ENCODE results near the gene AJUBA.
"Not testable (repeated sequence)": the region's sequence is repeated elsewhere in the genome, so short reads cannot be mapped to it uniquely, and the experiment has no call there.

The AJUBA gene

DNA sequence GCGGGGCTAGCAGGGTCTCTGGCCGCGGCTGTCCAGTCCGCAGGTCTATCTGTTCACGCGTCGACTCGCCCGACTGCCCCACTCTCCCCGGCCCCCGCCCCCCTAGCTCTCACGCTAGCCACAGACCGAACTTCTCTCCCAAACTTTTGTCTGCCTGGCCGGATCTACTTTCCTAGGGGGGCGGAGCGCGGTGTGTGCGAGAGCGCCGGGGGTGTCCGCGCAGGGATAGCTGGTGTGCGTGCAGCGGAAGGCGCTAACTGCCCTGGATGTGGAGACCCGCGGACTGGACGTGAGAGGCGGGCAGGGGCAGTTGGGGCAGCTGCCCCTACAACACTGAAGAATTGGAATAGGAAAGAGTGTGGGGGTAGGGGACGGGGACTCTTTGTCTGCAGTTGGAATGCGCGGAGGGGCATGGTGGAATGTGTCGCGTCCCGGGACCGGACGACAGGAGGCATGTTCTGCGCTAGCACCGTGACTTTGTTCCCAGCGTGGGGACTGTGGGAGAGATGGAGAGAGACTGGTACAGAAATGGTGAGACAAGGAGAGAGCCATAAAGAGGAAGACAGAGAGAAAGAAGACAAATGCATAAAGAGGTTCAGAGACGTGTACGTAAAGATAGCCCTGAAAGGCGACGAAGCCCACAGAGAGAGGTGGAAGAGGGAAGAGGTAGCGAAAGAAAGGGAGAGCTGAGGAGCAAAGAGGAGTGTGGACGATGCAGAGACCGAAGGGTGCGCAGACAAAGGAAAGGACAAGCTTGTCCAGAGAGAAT, at the start of gene AJUBA:
Gene AJUBA (minus strand): TSS at position 75 of the 769 bp plus-strand sequence. CDS start 285 bp downstream, outside the sequence.
- peak; percentile 53 for DNase-seq

DNA sequence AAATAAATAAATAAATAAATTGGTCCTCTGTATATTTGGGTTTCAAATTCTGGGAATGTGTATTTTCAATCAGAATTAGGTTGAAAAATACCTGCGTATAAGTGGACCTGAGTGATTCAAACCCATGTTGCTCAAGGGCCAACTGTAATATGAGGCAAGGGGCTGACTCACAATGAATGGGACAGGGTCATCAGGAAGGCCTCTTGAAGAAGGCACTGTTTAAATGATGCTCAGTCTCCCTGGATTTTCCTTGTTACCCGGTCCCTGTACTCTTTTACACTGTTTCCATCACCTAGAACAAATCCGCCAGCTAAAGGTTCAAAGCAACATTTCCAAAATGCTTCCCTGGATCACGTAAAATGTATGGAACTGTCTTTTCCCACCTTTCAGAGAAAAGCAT, 48.6 kb upstream of the AJUBA start:
- no peak for DNase-seq

DNA sequence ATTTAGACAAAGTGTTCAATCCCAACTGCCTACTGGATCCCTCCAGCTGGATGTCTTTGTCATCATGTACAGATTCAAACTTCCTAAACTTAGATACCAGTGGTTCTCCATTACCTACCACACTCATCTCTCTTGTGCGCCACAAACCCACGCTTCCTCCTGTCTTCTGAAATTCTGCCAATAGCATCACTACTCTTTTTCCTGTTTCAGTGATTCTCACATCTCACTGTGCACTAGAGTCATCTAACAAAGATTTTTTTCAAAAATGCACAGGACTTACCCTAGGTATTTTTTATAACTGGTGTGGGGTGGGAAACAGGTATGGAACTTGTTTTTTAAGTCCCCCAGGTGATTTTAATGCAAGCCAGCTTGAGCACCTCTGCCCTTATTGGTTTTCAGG, 46.4 kb upstream of the AJUBA start:
- DNase-seq: no peak

DNA sequence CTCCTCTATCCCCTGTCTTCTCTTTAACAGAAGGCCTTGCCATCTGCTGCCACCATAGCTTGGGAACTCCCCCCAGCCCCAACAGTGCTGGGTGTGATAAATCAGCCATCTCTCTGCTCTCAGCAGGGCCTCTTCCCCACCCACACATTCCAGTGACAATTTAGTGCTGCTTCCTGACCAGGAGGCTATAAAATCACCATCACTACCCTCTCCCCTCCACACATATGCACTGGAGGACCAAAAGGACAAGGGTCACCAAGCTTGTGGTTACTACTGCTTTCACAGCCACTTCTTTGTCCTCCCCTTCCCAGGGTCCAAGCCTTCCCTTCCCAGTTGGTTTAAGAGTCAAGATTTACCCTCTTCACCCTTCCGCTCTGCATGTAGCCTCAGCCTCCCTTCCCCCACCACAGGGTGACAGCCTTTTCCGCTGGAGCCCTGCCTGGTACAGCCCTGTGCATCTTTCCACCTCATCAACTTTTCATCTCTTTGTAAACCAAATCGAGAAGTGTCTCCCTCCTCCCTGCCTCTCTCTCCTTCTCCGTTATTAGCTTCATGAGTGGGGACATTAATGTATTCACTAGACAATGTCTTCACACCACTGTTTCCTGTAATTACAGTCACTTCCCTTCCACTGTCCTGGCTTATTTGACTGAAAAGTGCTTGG, 42.9 kb upstream of the AJUBA start:
- no peak for DNase-seq

DNA sequence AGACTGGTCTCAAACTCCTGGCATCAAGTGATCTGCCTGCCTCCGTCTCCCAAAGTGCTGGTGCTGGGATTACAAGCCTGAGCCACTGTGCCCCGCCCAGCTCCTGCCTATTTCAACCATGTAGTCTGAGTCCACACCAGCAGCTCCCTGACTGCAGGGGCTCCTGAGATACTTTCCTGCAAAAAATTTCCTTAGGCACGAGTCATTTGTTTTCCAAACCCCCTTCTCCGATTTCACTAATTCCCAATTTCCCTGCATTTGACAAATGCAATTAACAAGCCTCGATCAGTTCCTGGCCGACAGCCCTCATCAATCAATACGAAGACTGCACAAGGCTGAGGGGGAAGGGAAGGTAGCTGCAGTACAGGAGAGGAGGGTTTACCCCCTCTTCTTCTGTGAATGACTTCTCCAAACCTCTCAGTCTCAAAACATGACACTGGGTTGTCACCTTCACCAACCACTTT, 42.3 kb upstream of the AJUBA start:
- no peak for DNase-seq

DNA sequence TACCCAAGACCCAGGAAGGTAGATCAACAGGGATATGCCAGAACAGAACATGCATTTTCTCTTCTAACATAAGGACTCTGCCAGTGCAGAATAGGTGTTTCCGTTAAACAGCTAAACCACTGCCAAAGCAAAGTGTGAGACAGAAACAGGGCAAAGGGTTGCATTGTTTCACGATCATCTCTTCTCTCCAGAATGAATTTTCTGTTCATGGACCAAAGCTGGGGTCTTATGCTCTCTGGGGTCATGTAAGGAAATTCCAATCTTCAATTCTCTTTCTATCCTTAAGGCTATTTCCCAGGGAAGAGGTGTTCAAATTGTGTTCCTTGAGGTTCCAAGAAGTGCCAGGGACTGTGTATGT, 41.4 kb upstream of the AJUBA start:
- no peak for DNase-seq

DNA sequence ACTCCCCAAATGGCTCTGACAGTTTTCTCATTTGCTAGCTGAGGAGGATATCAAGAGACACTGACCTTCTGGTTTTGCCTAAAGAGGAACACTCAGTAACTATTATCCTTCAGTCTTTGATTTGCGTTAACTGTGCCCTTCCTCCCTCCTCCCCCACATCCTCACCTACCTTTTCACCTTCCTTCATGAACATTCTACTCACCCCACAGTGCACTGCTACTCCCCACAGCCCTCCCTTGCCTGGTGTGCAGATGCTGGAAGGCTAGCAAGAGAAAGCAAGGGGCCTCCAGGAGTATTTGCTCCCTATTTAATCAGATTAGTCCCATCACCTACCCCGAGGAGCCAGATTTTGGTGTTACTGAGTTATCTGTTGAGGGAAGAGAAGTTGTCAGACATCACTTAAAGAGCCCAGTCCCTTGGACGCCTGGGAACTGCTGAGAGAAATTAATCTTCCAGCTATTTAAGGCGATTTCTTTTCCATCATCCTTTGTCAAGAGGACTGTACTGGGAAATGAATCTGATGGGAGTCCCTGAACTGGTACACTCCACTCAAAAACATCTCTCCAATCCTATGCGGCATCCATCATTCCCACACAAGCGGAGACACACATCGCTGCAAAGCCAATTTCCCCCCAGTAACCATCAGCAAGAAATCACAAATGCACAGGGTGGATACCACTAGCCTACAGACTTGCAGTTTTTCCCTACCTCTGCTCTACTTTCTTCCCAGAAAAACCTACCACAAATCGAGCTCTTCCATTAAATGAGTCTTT, 40.9 kb upstream of the AJUBA start:
- no peak for DNase-seq

DNA sequence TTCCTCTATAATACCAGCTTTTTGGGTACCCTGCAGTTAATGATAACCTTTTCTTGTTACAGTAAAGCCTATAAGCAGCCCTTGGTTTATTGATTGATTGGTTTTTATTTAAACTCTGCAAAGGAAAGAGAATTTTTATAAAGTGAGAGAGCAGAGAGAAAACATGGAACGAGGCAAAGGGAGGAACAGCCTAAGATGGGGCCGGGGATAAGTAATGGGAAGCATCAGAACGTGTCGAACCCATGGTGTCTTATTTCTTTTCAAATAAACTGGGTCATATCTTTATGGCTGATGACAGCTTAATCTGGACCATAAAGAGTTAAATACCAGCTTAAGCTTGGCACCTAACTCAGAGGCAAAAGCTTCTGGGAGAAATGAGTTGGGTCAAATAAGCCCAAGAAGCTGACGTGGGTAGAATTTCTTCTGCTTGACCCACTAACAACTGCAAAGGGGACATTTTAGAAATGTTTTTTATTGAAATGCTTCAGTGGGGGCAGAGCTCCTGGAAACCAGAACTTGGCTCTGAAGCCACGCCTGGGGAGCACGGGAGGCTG, 39.6 kb upstream of the AJUBA start:
- no peak for DNase-seq

DNA sequence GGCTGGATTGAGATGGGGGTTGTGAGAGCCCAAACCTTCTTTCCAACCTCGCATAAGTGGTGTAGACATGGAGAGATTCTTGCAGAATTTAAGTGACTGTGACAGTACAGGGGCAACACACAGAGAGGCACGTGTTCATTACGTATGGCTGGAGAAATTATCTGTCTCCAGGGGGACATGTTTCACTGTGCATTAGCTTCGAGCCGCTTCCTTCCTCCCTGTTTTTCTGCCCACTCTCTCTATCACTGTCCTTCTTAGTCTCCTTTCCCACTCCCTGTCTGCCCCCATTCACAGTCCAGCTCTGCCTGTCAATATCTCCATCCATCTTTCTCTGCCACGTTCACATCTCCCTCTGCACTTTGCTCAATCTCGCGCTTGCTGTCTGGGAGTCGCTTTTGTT, 39.1 kb upstream of the AJUBA start:
- no peak for DNase-seq

DNA sequence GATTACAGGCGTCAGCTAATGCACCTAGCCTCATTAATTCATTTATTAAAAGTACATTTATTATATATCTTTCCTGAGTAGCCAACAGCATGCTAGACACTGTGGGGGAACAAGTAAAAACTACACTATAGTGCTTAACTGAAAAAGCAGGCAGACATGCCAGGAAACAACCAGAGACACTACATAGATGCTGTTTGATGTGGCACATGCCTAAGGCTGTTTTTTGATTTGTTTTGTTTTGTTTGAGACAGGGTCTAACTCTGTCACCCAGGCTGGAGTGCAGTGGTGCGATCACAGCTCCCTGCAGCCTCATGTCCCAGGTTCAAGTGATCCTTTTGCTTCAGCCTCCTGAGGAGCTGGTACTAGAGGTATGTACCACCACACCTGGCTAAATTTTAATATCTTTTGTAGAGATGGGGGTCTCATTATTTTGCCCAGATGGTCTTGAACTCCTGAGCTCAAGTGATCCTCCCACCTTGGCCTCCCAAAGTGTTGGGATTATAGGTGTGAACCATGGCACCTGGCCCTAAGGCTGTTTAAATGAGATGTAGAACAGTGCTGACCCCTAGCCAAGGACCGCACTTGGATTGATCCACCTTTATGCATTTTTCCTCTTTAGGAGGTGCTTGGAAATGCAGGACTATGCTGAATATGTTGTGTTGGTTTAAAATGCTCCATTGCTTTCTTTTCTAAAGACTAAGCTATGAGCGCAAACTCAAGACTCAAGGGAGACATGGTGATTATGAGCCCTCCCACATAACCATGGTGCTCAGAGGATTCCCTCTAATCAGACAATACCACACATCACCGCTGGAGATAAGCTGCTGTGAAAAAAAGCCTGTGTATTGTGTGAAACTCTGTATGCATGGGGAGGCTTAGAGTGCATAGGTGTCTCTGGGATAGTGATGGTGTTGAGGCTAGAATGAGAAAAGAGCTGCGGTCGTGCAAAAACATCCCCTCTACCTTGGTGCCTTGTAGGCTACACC, 38.1 kb upstream of the AJUBA start:
- DNase-seq: no peak

DNA sequence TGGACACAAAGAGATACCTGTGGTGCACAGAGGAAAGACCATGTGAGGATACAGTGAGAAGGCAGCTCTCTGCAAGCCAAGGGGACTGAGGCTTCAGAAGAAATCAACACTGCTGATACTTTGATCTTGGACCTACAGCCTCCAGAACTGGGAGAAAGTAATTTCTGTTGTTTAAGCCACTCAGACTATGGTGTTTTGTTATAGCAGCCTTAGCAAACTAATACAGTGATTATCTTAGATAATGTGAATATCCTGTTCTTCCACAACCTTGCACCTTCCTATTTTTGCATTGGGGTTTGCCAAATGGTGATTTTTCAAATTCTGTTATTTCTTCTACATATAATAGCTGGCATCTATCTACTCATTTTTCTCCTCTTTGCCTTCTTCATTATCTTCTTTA, 35.8 kb upstream of the AJUBA start:
- DNase-seq: no peak

DNA sequence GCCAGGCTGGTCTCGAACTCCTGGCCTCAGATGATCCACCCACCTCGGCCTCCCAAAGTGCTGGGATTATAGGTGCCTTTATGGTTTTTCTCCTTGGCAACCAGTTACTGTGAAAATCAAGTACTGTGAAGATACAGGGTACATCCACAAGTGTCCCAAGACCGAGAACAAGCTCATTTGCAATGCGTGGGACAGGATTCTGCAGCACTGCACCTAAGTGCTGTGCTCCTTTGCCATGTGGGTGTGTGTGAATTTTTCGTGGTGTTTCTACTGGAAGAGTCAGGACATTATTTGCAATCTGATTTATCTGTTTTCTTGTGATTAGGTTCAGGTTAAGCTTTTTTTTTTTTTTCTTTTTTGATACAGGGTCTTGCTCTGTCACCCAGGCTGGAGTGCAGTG, 34.7 kb upstream of the AJUBA start:
- no peak for DNase-seq

DNA sequence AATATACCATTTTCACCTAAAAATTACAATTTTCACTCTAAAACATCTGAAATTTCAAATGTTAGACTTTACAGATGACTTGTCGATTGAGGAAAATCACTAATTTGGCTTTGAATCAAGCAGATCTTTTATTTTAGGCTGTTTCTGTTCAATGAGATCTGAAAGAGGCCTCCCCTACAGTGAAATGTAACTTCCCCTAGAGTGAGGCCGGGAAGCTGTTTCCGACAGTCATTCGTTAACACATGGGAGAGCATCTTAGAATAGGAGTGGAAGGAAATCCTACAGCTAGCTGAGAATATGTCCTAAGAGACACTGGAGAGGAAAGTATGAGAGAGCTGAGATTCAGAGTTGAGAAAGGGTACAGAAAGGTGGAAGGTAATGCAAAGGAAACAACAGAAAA, 33.3 kb upstream of the AJUBA start:
- no peak for DNase-seq

DNA sequence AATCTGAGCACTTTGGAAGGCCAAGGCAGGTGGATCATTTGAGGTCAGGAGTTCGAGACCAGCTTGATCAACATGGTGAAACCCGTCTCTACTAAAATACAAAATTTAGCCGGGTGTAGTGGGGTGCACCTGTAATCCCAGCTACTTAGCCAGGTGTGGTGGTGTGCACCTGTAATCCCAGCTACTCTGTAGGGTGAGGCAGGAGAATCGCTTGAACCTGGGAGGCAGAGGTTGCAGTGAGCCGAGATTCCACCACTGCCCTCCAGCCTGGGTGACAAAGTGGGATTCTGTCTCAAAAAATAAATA, 31.4 kb upstream of the AJUBA start:
- not testable (repeated sequence) for DNase-seq

DNA sequence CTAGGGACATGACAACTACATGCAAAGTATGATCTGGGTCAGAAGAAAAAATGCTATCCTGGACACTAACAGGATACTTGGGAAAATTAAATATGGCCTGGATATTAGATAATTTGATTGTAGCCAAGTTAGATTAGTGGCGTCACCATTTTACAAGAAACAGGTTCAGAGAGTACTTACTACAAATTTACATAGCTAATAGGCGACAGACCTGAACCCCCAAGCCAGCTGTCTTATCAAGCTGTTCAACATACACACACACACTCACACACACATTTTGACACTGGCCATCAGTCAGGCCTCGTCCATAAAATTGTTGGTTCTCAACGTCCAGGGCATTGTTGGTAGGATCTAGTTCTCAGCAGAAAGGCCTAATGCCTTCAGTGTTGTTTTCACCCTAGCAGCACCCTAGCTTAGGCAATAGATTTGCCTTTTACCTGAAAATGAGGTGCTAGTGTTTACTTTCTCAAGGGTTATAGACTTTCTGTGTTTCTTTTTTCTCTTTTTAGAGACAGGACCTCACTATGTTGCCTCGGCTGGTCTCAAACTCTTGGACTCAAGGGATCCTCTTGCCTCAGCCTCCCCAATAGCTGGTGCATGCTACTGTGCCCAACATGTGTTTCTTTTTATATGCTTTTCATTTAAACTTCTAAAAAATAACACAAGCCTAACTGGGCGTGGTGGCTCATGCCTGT, 30.9 kb upstream of the AJUBA start:
- DNase-seq: no peak

DNA sequence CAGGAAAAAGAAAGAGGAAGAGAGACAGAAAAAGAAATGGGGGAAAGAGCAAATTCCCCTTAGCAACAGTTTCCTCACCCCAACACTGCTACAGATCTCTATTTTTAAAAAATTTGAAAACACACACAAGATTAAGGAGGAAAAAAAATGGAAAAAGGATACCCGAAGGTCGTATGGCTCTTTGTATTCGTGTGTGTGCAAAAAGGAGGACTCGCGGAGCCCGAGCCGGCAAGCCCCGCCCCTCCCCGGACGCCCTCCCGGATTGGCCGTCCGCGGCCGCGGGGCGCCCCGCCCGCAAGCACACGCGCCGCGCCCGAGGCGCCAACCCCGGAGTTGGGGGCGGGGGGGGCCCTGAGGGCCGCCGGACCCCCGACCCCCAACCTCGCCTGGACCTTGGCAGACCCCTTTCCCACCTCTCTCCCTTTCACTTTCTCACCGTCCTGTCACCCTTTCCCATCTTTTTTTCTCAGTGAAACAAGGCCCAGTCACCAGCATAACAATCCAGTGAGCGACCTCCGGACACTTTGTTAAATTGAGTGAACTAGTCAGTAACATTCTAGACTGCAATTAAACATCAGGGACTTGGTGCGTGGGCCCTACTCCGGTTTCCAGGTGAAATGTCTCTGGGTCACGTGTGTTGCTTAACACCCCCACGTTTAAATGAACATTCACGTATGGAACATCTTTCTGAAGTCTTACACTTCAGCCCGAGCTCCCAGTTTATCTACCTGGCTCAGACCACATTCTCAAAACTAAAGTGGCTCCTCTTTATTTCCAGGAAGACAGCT, 27.8 kb upstream of the AJUBA start, which contains the start of gene C14orf93:
Gene C14orf93 (minus strand): TSS at position 205 of the 788 bp plus-strand sequence. CDS start 11,120 bp downstream, outside the sequence.
- DNase-seq: peak; percentile 64

DNA sequence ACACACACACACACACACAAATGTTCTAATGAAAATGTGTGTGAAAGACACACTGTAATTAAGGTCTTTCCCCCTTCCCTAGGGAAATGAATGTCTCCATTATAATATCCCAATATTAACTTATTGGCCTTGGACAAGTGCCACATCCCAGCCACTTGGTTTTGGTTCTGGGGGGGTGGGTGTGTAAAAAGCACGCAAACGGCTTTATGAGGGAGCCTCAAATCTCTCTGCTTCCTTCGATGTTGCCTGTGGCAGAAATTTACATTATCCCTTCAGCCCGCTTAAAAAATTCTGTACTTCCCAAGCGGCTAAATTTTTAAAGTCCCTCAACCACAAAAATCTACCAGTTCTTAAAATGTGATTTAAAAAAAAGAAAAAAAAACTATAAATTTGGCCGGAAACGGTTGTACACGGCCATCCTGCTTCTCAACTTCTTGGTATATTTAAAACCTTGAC, 27.2 kb upstream of the AJUBA start:
- no peak for DNase-seq

DNA sequence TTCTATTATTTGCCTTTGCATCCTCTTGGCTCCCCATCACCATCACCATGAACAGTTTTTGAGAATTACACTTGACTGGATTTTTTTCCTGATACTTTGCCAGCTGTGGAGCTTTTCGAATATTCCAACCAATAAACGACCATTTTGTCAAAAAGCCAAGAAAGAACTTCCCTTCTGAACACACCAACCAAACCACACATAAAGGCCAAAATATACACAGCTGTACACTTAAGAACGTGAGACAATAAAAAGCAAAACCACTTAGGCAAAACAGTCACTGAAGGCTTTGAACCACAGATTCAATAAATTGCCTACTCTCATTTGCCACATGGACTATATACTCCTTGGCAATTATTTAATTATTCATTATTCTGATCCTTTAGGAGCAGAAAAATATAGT, 26.5 kb upstream of the AJUBA start:
- DNase-seq: no peak

DNA sequence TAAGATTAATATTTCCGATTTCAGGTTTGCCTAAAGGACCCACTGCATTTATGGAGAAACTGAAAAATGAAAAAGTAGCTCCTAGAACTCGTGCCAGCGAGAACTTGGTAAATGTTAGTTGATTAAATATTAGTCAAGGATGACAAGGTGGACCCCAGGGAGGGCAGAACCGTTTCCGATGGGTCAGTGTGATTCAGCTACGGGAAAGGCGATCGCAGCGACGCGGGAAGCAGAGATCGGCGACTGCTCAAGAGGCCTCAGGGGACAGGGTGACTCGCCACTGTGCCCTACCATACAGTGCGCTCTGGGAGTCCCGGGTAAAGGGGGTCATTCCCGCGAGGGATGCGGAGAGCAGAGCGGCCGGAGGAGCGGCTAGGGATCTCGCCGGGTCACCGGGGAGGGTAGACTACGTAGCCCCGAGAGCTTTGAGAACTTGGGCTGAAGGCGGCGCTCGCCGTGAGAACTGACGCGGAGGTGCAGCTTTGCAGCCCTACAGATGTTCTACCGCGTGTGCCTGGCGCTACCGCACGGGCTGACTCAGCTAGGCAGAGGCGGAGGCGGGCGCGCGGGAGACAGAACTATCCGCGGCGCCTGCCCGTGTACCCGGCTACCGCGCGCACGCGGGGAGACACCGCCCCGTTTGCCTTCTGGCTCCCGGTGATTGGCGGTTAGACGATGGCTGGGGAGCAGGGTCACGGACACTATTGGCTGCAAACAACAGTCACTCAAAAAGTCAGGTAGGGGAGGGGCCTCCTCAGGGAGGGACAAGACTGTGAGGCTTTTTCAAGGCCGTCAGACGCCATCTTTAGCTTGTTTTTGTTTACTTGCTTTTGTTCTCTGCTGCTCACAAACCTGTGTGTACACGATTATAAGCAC, 24.4 kb upstream of the AJUBA start:
- peak; percentile 97 for DNase-seq

DNA sequence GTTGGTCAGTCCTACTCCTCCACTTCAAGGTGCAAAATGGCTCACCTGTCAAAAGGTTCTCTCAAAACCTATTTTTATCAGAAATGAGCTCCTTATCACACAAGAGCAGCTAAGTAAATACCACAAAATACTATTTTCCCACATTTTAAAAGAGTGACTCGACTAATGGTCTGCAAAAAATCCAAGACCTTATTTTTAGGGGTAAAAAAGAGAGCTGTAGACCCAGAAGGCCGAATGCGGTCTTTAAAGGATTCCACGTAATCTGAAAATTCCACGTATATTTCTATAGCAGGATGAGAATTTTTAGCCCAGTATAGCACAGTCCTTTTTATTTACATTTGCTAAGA, 23.8 kb upstream of the AJUBA start:
- no peak for DNase-seq
